HG03520 (cell line): ENCODE results near the gene DCDC2C.

Experiments used
- ATAC-seq: cut with Tn5 transposase; IDR thresholded peaks from one replicate; pipeline ENCODE4 v1.9.1; 2021; ENCODE audit warnings: mild to moderate bottlenecking, moderate library complexity; ENCODE audit not compliant: unreplicated experiment

The DCDC2C gene

DNA sequence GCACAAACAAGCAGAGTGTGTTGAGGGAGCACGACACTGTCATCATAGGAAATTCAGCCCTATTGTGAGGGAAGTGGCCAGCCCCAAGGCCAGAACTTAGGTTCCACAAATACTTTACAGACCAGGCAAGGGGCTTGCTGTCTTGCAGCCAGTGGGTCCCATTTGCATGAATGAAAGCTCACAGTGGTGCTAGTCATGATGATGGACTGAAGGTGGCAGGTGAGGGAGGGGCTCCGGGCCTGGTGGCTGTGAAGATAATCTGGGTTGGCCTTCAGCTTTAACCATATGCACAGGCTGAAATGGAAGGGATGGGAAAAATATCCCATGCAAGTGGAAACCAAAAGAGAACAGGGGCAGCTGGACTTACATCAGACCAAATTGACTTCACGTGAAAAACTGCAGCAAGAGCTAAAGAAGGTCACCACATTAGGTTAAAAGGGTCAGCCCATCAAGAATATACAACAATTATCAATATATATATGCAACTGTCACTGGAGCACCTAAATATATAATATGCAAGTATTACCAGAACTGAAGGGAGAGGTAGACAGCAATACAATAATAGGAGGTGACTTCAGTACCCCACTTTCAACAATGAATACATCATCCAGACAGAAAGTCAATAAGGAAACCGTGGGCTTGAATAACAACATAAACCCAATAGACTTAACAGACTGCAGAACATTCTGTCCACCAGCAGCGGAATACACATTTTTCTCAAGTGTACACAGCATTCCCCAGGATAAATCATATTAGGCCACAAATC is 39.6 kb downstream of the DCDC2C start:
- ATAC-seq = no peak

- no peak for ATAC-seq
Observed at GRCh38 chr2:3743951-3744555, 40.7 kb downstream of the DCDC2C start.

DNA sequence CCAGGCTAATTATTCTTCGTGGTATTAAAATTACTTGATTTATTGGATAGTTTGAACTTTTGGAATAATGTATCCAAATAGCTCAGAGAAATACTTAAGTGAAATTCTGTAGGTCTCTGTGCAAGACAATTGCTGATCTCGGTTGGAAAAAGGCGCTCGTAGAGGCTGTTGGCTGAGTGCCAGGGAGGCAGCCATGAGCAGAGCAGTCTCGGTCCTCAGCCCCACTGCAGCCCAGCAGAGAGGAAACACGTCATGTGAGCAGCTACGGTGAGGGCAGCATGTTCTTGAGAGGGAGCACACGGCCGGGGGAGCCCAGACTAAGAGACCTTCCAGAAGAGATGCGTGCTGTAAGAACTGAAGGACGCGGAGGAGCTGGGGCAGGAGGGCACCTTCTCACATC is 42.5 kb downstream of the DCDC2C start:
- ATAC-seq = no peak

GRCh38 chr2:3747032-3747654 is 43.8 kb downstream of the DCDC2C start:
- ATAC-seq = no peak

DNA sequence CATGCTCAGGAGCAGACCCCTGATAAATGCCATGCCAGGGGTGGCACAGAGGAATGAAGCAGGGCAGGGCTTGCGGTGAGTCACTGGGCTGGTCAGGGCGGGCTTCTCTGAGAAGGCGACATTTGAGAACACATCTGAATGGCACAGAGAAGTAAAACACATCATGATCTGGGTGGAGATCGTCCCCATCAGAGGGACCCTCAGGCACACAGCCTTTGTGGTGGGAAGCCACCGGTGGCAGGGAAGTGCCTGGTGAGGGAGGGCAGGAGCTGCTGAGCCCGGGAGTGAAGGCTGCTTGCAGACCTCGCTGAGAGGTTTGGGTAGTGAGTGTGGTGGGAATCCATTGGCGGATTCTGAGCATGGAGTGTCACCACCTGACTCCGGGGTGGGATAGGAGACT is 44.5 kb downstream of the DCDC2C start:
- no peak for ATAC-seq

- no peak for ATAC-seq
Observed at GRCh38 chr2:3749201-3749600, 45.8 kb downstream of the DCDC2C start.

GRCh38 chr2:3751251-3751650 is 47.9 kb downstream of the DCDC2C start:
- no peak for ATAC-seq

- no peak for ATAC-seq
Observed at GRCh38 chr2:3751806-3752205, 48.4 kb downstream of the DCDC2C start.

GRCh38 chr2:3752376-3752775 is 49.0 kb downstream of the DCDC2C start:
- no peak for ATAC-seq

- ATAC-seq = no peak
Observed at GRCh38 chr2:3753561-3753960, 50.2 kb downstream of the DCDC2C start.

GRCh38 chr2:3754280-3754679 is 50.9 kb downstream of the DCDC2C start:
- no peak for ATAC-seq

DNA sequence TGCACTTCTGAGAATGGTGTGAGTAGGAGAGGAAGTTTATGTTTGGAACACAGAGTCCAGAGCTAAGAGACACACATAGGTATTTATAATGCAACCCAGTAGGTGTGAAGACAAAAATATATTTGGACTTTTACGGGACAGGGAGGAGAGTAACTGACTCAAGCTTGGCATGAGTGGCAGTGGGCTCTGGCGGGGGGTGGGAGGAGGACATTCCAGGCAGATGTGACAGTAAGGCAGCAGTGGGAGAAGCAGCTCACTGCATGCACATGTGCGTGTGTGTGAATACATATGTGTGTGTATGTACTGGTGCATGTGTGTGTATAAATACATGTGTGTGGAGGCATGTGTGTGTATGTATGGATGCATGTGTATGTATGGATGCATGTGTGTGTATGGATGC is 51.4 kb downstream of the DCDC2C start:
- no peak for ATAC-seq

GRCh38 chr2:3755277-3755676 is 51.9 kb downstream of the DCDC2C start:
- ATAC-seq = no peak

DNA sequence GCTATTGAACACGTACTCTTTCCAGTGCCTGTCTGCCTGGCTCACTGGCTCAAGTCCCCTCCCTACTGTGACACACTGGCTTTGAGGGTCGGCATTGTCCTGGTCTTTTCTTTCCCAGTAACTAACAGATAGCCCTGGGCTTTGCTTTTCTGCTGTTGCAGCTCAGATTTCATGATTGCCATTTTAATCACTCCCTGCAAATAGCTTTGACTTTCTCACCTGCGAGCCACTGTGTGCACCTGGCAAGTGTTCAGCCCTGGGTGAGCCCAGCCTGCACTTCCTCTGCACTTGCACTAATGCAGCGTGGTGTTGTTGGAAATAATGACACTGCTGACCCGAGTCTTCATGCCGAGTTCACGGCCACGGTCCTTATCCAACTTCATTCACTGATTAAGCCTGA is 52.9 kb downstream of the DCDC2C start:
- no peak for ATAC-seq

DNA sequence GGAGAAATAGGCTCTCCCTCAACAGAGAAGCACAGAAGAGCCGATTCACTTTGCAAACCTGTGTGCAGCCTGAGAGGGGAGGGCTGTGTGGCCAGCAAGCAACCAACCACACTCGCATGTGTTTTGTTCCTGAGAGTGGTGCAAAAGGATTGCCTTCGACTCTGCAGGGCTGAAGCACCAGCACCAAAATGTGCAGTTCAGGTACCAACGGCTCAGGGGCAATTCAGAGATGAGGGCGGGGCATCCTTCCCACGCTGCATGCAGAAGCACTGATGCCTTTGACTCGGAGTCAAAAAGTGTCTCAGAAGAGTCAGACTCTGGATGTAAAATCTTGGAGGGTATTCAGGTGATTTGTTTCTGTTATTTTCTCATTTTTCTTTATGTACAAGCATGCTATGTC is 55.5 kb downstream of the DCDC2C start:
- no peak for ATAC-seq

- no peak for ATAC-seq
Observed at GRCh38 chr2:3759331-3759730, 56.0 kb downstream of the DCDC2C start.

DNA sequence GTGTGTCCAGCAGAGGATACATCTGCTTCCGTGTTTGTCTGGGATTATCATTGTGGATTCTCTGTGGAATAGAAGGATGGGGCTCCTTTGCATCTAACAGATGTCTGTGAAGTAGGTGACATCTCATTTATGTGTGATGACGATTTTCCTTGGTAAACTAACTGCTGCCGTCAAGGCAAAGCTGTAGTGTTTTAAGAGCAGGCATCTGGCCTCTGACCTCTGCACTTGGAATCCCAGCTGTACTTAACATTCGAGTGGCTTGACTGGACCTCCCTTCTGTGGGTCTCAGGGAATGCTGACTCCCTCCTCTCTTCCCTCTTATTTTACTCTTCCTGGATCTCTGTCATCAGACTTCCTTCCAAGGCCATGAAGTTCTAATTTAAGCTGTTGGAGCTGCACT is 56.4 kb downstream of the DCDC2C start:
- ATAC-seq = no peak

GRCh38 chr2:3761272-3761671 is 57.9 kb downstream of the DCDC2C start:
- ATAC-seq = no peak

- no peak for ATAC-seq
Observed at GRCh38 chr2:3762771-3763447, 59.5 kb downstream of the DCDC2C start.

DNA sequence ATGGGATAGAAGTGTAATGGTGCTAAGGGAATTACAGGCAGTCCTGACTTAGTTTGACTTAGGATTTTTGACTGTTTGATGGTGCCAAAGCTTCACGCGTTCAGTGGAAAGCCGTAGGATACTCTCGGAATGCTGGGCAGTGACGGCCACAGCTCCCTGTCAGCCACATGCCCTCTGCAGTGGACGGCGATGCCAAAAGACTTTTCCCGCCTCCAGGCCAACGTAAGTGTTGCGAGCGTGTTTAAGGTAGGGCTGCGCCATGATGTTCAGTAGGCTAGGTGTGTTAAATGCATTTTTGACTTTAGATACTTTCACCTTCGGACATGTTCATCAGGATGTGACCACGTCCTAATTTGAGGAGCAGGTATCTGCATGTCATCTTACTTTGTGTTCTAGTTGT is 63.4 kb downstream of the DCDC2C start:
- no peak for ATAC-seq

DNA sequence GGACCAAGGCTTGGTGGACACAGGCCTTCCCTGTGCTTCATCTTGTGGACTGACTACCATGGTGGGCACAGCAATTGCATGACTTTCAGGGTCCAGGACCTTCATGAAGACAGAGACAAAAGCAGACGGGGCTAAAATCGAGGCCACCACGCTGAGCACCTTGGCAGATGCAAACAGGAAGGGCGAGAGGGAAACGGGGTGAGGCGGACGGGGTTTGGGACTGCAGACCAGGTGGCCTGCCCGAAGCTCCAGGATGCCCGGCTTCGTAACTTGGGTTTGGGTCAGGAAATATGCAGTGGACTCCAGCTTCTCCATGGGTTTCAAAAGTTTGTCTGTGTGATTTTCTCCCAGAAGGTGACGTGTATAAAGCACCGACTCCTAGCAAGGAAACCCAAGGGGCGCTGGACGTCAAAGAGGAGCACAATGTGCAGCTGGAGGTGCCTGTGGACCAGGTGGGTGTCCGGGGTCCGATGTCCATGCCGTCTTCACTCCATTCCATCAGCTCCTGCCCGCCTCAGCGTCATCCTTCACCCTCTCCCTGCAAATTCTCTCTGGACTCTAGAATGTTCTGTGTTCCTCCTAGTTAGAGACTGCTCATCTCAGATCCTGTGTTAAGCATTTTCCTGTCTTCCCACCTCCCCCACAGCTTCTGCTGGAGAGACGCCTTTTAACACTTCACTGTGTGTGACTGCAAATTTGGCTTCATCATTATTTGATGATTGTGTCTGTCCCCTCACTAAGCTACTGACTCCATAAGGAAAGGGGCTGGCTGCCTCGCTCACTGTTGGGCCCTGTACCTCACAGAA is 65.8 kb downstream of the DCDC2C start:
- no peak for ATAC-seq
